ENCODE data around the gene FOXL3.

The FOXL3 gene

GRCh38 chr7:303425-303824 is 13.5 kb downstream of the FOXL3 start:
- no peak overlapping the region for H3K27ac ChIP-seq
- H2AFZ ChIP-seq = no peak overlapping the region
- no peaks in the 10 kb centered on the region for H3K79me2 ChIP-seq
- H3K9ac ChIP-seq = no peak overlapping the region
- H3K4me2 ChIP-seq (ENCODE audit: low read length) = no peak overlapping the region
- H3K27me3 ChIP-seq (ENCODE audit: control insufficient read depth, insufficient read depth, low read length) = no peaks in the 10 kb centered on the region
- no peak for TF ChIP-seq CTCF (IDR thresholded peaks at IDR 0.05)
- no peaks in the 10 kb centered on the region for H3K4me1 ChIP-seq
- no peaks in the 10 kb centered on the region for H3K9me3 ChIP-seq (ENCODE audit: control insufficient read depth, low read length)
- H3K36me3 ChIP-seq (ENCODE audit: control insufficient read depth, insufficient read depth, low read length) = no peaks in the 10 kb centered on the region
- H3K4me3 ChIP-seq (ENCODE audit: low read depth, low read length) = no peak overlapping the region

- Histone ChIP-seq H3K9me3 (ENCODE audit: control insufficient read depth, low read length) (no peaks in the 10 kb centered on the region), H3K27me3 (ENCODE audit: control insufficient read depth, insufficient read depth, low read length) (no peaks in the 10 kb centered on the region), H3K27ac (no peak overlapping the region), H3K4me3 (ENCODE audit: low read depth, low read length) (no peak overlapping the region), H3K4me2 (ENCODE audit: low read length) (no peak overlapping the region), H3K36me3 (ENCODE audit: control insufficient read depth, insufficient read depth, low read length) (no peaks in the 10 kb centered on the region), H3K4me1 (no peaks in the 10 kb centered on the region), H2AFZ (no peak overlapping the region), H3K9ac (no peak overlapping the region), H3K79me2 (no peaks in the 10 kb centered on the region)
- TF ChIP-seq CTCF (IDR thresholded peaks at IDR 0.05) = no peak
Observed at GRCh38 chr7:303884-304573, 14.1 kb downstream of the FOXL3 start.

- Histone ChIP-seq H3K79me2 (no peaks in the 10 kb centered on the region), H3K9ac (no peak overlapping the region), H3K27ac (no peak overlapping the region), H3K4me1 (no peaks in the 10 kb centered on the region), H3K36me3 (ENCODE audit: control insufficient read depth, insufficient read depth, low read length) (no peaks in the 10 kb centered on the region), H3K9me3 (ENCODE audit: control insufficient read depth, low read length) (no peaks in the 10 kb centered on the region), H2AFZ (no peak overlapping the region), H3K4me3 (ENCODE audit: low read depth, low read length) (no peak overlapping the region), H3K4me2 (ENCODE audit: low read length) (no peak overlapping the region), H3K27me3 (ENCODE audit: control insufficient read depth, insufficient read depth, low read length) (no peaks in the 10 kb centered on the region)
- TF ChIP-seq CTCF (IDR thresholded peaks at IDR 0.05) = no peak
Observed at GRCh38 chr7:304574-305409, 14.8 kb downstream of the FOXL3 start.

GRCh38 chr7:305410-306151 is 15.6 kb downstream of the FOXL3 start:
- no peak overlapping the region for H3K27ac ChIP-seq
- no peak for TF ChIP-seq CTCF (IDR thresholded peaks at IDR 0.05)
- no peaks in the 10 kb centered on the region for H3K36me3 ChIP-seq (ENCODE audit: control insufficient read depth, insufficient read depth, low read length)
- no peak overlapping the region for H3K9ac ChIP-seq
- H3K4me2 ChIP-seq (ENCODE audit: low read length) = no peak overlapping the region
- no peak overlapping the region for H3K4me3 ChIP-seq (ENCODE audit: low read depth, low read length)
- no peaks in the 10 kb centered on the region for H3K27me3 ChIP-seq (ENCODE audit: control insufficient read depth, insufficient read depth, low read length)
- H3K79me2 ChIP-seq = no peaks in the 10 kb centered on the region
- H3K9me3 ChIP-seq (ENCODE audit: control insufficient read depth, low read length) = no peaks in the 10 kb centered on the region
- H2AFZ ChIP-seq = no peak overlapping the region
- no peaks in the 10 kb centered on the region for H3K4me1 ChIP-seq
